CD14-positive monocyte (primary cell): ENCODE results near the gene IL12RB1. TPM values are rescaled to one million over a fixed set of nuclear protein-coding genes. Genes with fewer than 3 reads are reported as not detected.

Experiments
- DNase-seq, 3 donors: peaks; one replicate each; pipeline ENCODE4 v3.0.0-alpha.2; 2011 to 2022
- H2AFZ ChIP-seq: 2 replicates; pipeline ENCODE4 v1.6.0; 2012; ENCODE audit warnings: mild to moderate bottlenecking, low read depth, low read length, inconsistent platforms; ENCODE audit not compliant: insufficient read depth, poor library complexity, severe bottlenecking
- H3K27ac ChIP-seq, 2 donors: 1 replicate in 1 of 2; 2 replicates in 1 of 2; pipeline ENCODE4 v1.5.1; 2012 to 2013; ENCODE audit warnings: low read length in 2 of 2, control low read depth in 1 of 2, inconsistent platforms in 1 of 2, low read depth in 1 of 2, mild to moderate bottlenecking in 1 of 2
- H3K27me3 ChIP-seq, 2 donors: one replicate each; pipeline versions ENCODE4 v1.6.0 to v1.6.1; 2011 to 2013; ENCODE audit warnings: low read length in 2 of 2; ENCODE audit not compliant: control insufficient read depth in 2 of 2, insufficient read depth in 2 of 2
- H3K36me3 ChIP-seq, 2 donors: replicated peaks in 1 of 2; 1 replicate in 1 of 2; 2 replicates in 1 of 2; pipeline versions ENCODE4 v1.5.1 to v1.6.1; 2012 to 2013; ENCODE audit warnings: low read length in 2 of 2, control low read depth in 1 of 2, inconsistent platforms in 1 of 2, mild to moderate bottlenecking in 1 of 2; ENCODE audit not compliant: insufficient read depth in 2 of 2, control insufficient read depth in 1 of 2
- H3K4me1 ChIP-seq, 2 donors: 1 replicate in 1 of 2; 2 replicates in 1 of 2; pipeline versions ENCODE4 v1.5.1 to v1.6.1; 2012 to 2013; ENCODE audit warnings: low read length in 2 of 2, control low read depth in 1 of 2, inconsistent platforms in 1 of 2, mild to moderate bottlenecking in 1 of 2, moderate library complexity in 1 of 2; ENCODE audit not compliant: insufficient read depth in 2 of 2, control insufficient read depth in 1 of 2
- H3K4me2 ChIP-seq: replicated peaks from 2 replicates; pipeline ENCODE3; 2012; ENCODE audit warnings: low read length, moderate library complexity, mild to moderate bottlenecking; ENCODE audit not compliant: poor library complexity, severe bottlenecking; ENCODE audit errors: extremely low read depth
- H3K4me3 ChIP-seq, 3 experiments: fragments of 200-600 bp in 1 of 3; sonication (generic) in 1 of 3; replicated peaks in 1 of 3; 1 replicate in 2 of 3; 2 replicates in 1 of 3; pipeline ENCODE4 v1.5.1; 2011 to 2013; ENCODE audit warnings: low read length in 3 of 3, mild to moderate bottlenecking in 3 of 3, control low read depth in 2 of 3, low read depth in 2 of 3, inconsistent platforms in 1 of 3, moderate library complexity in 1 of 3
- H3K79me2 ChIP-seq: 2 replicates; pipeline ENCODE4 v1.6.0; 2012; ENCODE audit warnings: mild to moderate bottlenecking, control low read depth, inconsistent platforms, low read length, moderate library complexity; ENCODE audit not compliant: insufficient read depth
- H3K9ac ChIP-seq: 2 replicates; pipeline ENCODE4 v1.6.0; 2017; ENCODE audit warnings: low read length, mild to moderate bottlenecking; ENCODE audit not compliant: insufficient read depth, poor library complexity, severe bottlenecking
- H3K9me3 ChIP-seq, 2 donors: replicated peaks in 1 of 2; 1 replicate in 1 of 2; 2 replicates in 1 of 2; pipeline versions ENCODE4 v1.5.1 to v1.6.1; 2012 to 2013; ENCODE audit warnings: low read length in 2 of 2, control low read depth in 1 of 2; ENCODE audit not compliant: control insufficient read depth in 1 of 2, insufficient read depth in 1 of 2
- H4K20me1 ChIP-seq: 2 replicates; pipeline ENCODE4 v1.6.0; 2012; ENCODE audit warnings: mild to moderate bottlenecking, low read length, control low read depth, moderate library complexity; ENCODE audit not compliant: insufficient read depth
- H3K27ac Mint-ChIP-seq, 7 donors: one replicate each; pipeline ENCODE4 v1.8.0; 2020; ENCODE audit warnings: mild to moderate bottlenecking in 7 of 7, mixed read lengths in 7 of 7, moderate library complexity in 6 of 7, inconsistent platforms in 2 of 7
- H3K27me3 Mint-ChIP-seq, 3 donors: one replicate each; pipeline ENCODE4 v1.8.0; 2021 to 2022; ENCODE audit warnings: low read depth in 3 of 3, mild to moderate bottlenecking in 3 of 3, mixed read lengths in 3 of 3, moderate library complexity in 3 of 3, inconsistent platforms in 1 of 3
- H3K36me3 Mint-ChIP-seq, 2 donors: one replicate each; pipeline ENCODE4 v1.8.0; 2020; ENCODE audit warnings: mixed read lengths in 2 of 2, inconsistent platforms in 1 of 2, mild to moderate bottlenecking in 1 of 2
- H3K4me1 Mint-ChIP-seq: one replicate; pipeline ENCODE4 v1.8.0; 2020; ENCODE audit warnings: mild to moderate bottlenecking, mixed read lengths
- H3K4me3 Mint-ChIP-seq, 2 donors: one replicate each; pipeline ENCODE4 v1.8.0; 2020; ENCODE audit warnings: mild to moderate bottlenecking in 2 of 2, mixed read lengths in 2 of 2, moderate library complexity in 1 of 2
- H3K9me3 Mint-ChIP-seq, 7 donors: one replicate each; pipeline ENCODE4 v1.8.0; 2020 to 2022; ENCODE audit warnings: mixed read lengths in 7 of 7, mild to moderate bottlenecking in 6 of 7, moderate library complexity in 6 of 7, inconsistent platforms in 2 of 7
- CTCF ChIP-seq: fragments of 200-600 bp; IDR thresholded peaks from one replicate; pipeline ENCODE4 v1.8.0; 2022; ENCODE audit warnings: antibody characterized with exemption, mild to moderate bottlenecking
- WGBS: methylation state at CpG from one replicate; pipeline ENCODE4 v1.1.5; 2013; ENCODE audit warnings: missing lambda C conversion rate; ENCODE audit not compliant: insufficient coverage; 5-methylcytosine and 5-hydroxymethylcytosine counted together
- intact Hi-C, 2 donors: fragments of 100-400 bp; cut with micrococcal nuclease; formaldehyde crosslinking; loops; one replicate each; pipeline versions ENCODE4 v1.15.0 to v1.15.1; 2023
- polyA plus RNA-seq, 3 donors: library from polyadenylated mRNA; depleted of rRNA in 1 of 3; unstranded in 2 of 3; stranded (reverse) in 1 of 3; fragments of 300-500 nt in 2 of 3; fragments of >200 nt in 1 of 3; fragmentation: Illumina TruSeq in 2 of 3; gene quantifications; 1 replicate in 2 of 3; 2 replicates in 1 of 3; pipeline ENCODE4 v1.2.3, GENCODE V29; 2012 to 2021

Gene IL12RB1
- polyA plus RNA-seq, 3 donors: 7.8 to 17.5 (median 7.9) TPM

- H3K4me2 ChIP-seq: no peak overlapping the region
- peaks cover 74 to 96% of the 10 kb centered on the region in 2 donors for H3K36me3 Mint-ChIP-seq
- no peaks in the 10 kb centered on the region for H3K9me3 ChIP-seq
- H4K20me1 ChIP-seq: peaks cover 76% of the 10 kb centered on the region
- H3K4me3 ChIP-seq: no peak overlapping the region
- H3K27me3 Mint-ChIP-seq: peaks cover 0 to 1% (median 0%) of the 10 kb centered on the region in 3 donors
- H3K27me3 ChIP-seq: no peaks in the 10 kb centered on the region
- peaks cover 24% of the 10 kb centered on the region for H3K4me1 Mint-ChIP-seq
- H3K9ac ChIP-seq: no peak overlapping the region
- H2AFZ ChIP-seq: no peak overlapping the region
- peak overlapping the region; percentile 63 to 64 for H3K27ac ChIP-seq
- H3K4me3 Mint-ChIP-seq: no peak overlapping the region
- peak; percentile 68 to 84 (median 78) for DNase-seq
- H3K79me2 ChIP-seq: no peaks in the 10 kb centered on the region
- intact Hi-C loops: no loop called here
- no peaks in the 10 kb centered on the region for H3K9me3 Mint-ChIP-seq
- H3K4me1 ChIP-seq: peaks cover 31 to 35% of the 10 kb centered on the region in 2 donors
- H3K27ac Mint-ChIP-seq: peak overlapping the region; percentile 76 to 92 (median 89)
- peaks cover 70 to 87% of the 10 kb centered on the region in 2 donors for H3K36me3 ChIP-seq
- WGBS: 39% methylated on average over 3 of the region's 3 CpGs
- no peak for TF ChIP-seq CTCF
These were observed 41.3 kb upstream of the IL12RB1 start for GRCh38 chr19:18128044-18128443.

DNA sequence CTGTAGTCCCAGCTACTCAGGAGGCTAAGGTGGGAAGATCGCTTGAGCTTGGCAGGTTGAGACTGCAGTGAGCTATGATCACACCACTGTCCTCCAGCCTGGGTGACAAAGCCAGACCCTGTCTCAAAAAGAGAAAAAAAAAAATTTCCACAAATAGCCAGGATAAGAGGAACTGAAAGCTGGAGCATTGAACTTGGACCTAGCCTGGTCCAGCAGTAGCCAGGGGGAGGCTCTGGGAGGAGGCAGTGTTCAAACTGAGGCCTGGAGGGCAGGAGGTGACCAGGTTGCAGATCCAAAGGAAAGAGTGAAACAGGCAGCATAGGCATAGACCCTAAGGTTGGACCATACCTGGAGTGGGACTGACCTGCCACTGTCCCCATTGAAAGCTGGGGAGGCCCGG lies 39.4 kb upstream of the IL12RB1 start:
- Histone ChIP-seq H2AFZ (no peak overlapping the region), H3K36me3 (peaks cover 71 to 87% of the 10 kb centered on the region in 2 donors), H3K79me2 (peaks cover 15% of the 10 kb centered on the region), H3K4me3 (no peak overlapping the region), H3K9me3 (no peaks in the 10 kb centered on the region), H3K4me1 (peaks cover 31 to 41% of the 10 kb centered on the region in 2 donors), H3K4me2 (no peak overlapping the region), H3K27ac (peak overlapping the region; percentile 33 to 53), H3K27me3 (no peaks in the 10 kb centered on the region), H4K20me1 (peaks cover 84% of the 10 kb centered on the region), H3K9ac (no peak overlapping the region)
- no peak for TF ChIP-seq CTCF
- peak overlapping the region; percentile 58 to 85 (median 81) for H3K27ac Mint-ChIP-seq
- peaks cover 0 to 1% (median 0%) of the 10 kb centered on the region in 3 donors for H3K27me3 Mint-ChIP-seq
- H3K36me3 Mint-ChIP-seq: peaks cover 77 to 96% of the 10 kb centered on the region in 2 donors
- peaks cover 24% of the 10 kb centered on the region for H3K4me1 Mint-ChIP-seq
- WGBS: 93% methylated on average over 1 of the region's 2 CpGs
- peaks cover 0 to 2% (median 0%) of the 10 kb centered on the region in 7 donors for H3K9me3 Mint-ChIP-seq
- DNase-seq: peak in 2 of 3 donors; percentile 24 to 48
- peak overlapping the region in 1 of 2 donors; percentile 19 for H3K4me3 Mint-ChIP-seq
- intact Hi-C loops: no loop called here
